HepG2 (cell line): Measurements from ENCODE around the gene YPEL5.

ENCODE experiments used
- CBX1 ChIP-seq: IDR thresholded peaks from one replicate; pipeline ENCODE4 v1.6.1; 2016; ENCODE audit warnings: antibody characterized with exemption, low read depth
- CTCF ChIP-seq: sonication (generic); formaldehyde crosslinking; IDR thresholded peaks from 2 replicates; pipeline ENCODE4 v1.5.0; 2020; ENCODE audit warnings: mild to moderate bottlenecking, missing genetic modification reagents, moderate library complexity
- EP300 ChIP-seq, 3 experiments: sonication (generic) in 1 of 3; formaldehyde crosslinking in 1 of 3; IDR thresholded peaks; 2 replicates each; pipeline versions ENCODE4 v1.5.1 to v1.6.1; 2011 to 2020; ENCODE audit warnings: low read depth in 2 of 3, low read length in 2 of 3, borderline replicate concordance in 1 of 3, improper control_type of control experiment in 1 of 3, mild to moderate bottlenecking in 1 of 3, missing genetic modification reagents in 1 of 3, moderate library complexity in 1 of 3
- FOXP1 ChIP-seq, 2 experiments: fragments of 450-650 bp in 1 of 2; IDR thresholded peaks; 2 replicates each; pipeline ENCODE4 v1.6.1; 2017 to 2018; ENCODE audit warnings: antibody characterized with exemption in 1 of 2
- HDAC6 ChIP-seq: fragments of 200-600 bp; sonication (generic); IDR thresholded peaks from 2 replicates; pipeline ENCODE4 v1.7.0; 2017; ENCODE audit warnings: mild to moderate bottlenecking, antibody characterized with exemption, low read length, low read depth
- JUNB ChIP-seq: sonication (generic); formaldehyde crosslinking; IDR thresholded peaks from 2 replicates; pipeline ENCODE4 v1.8.0; 2022; ENCODE audit warnings: missing genetic modification reagents, mild to moderate bottlenecking, borderline replicate concordance
- MTA3 ChIP-seq: sonication (generic); formaldehyde crosslinking; IDR thresholded peaks from 2 replicates; pipeline ENCODE4 v1.4.0; 2020; ENCODE audit warnings: missing genetic modification reagents
- PRDM15 ChIP-seq: sonication (generic); formaldehyde crosslinking; IDR thresholded peaks from 2 replicates; pipeline ENCODE4 v1.4.0; 2020; ENCODE audit warnings: missing genetic modification reagents
- REST ChIP-seq, 2 experiments: IDR thresholded peaks; 2 replicates each; pipeline ENCODE4 v1.6.1; 2011 to 2012; ENCODE audit warnings: low read length in 2 of 2, borderline replicate concordance in 1 of 2, low read depth in 1 of 2, mild to moderate bottlenecking in 1 of 2, moderate library complexity in 1 of 2
- SP2 ChIP-seq: sonication (generic); formaldehyde crosslinking; IDR thresholded peaks from 2 replicates; pipeline ENCODE4 v1.5.1; 2020; ENCODE audit warnings: mild to moderate bottlenecking, missing genetic modification reagents
- U2AF1 ChIP-seq: fragments of 200-400 bp; formaldehyde crosslinking; optimal IDR thresholded peaks from 2 replicates; pipeline ENCODE3; 2017; ENCODE audit warnings: mild to moderate bottlenecking, low read depth, low read length
- ZNF296 ChIP-seq: sonication (generic); formaldehyde crosslinking; conservative IDR thresholded peaks from 2 replicates; pipeline ENCODE4 v1.5.0; 2020; ENCODE audit warnings: mild to moderate bottlenecking, missing genetic modification reagents
- ZNF335 ChIP-seq: sonication (generic); formaldehyde crosslinking; IDR thresholded peaks from 2 replicates; pipeline ENCODE4 v1.4.0; 2020; ENCODE audit warnings: missing genetic modification reagents

- TF ChIP-seq REST (IDR thresholded peaks at IDR 0.05; ENCODE audit: borderline replicate concordance in 1 of 2, low read depth in 1 of 2, low read length in 2 of 2) (no peak), U2AF1 (no peak), ZNF335 (no peak), PRDM15 (CRISPR knock-in tag) (no peak), CBX1 (no peak), FOXP1 (IDR thresholded peaks at IDR 0.05) (no peak), FOXP1 (CRISPR knock-in tag; IDR thresholded peaks at IDR 0.05) (no peak), SP2 (CRISPR knock-in tag) (no peak), JUNB (no peak), ZNF296 (CRISPR knock-in tag) (no peak), HDAC6 (no peak), CTCF (CRISPR knock-in tag) (no peak), EP300 (IDR thresholded peaks at IDR 0.05; ENCODE audit: low read depth in 2 of 2, low read length in 2 of 2) (no peak), EP300 (CRISPR knock-in tag; IDR thresholded peaks at IDR 0.05; ENCODE audit: borderline replicate concordance) (no peak), MTA3 (CRISPR knock-in tag) (no peak)
Measured at GRCh38 chr2:30193104-30193681, 46.4 kb downstream of the YPEL5 start.
